ENCODE measurements around the gene PPARG. TPM values are rescaled to one million over a fixed set of nuclear protein-coding genes. Genes with fewer than 3 reads are reported as not detected.
"Not testable (repeated sequence)": the region's sequence is repeated elsewhere in the genome, so short reads cannot be mapped to it uniquely, and the experiment has no call there.

Gene PPARG
- total RNA-seq, 1 experiment from 2014 or later, result 7.1 TPM

GRCh38 chr3:12467746-12468145 lies 178.9 kb downstream of the PPARG start:
- no peaks in the 10 kb centered on the region for H3K9me3 Mint-ChIP-seq (ENCODE audit: unreplicated experiment)
- BruUV-seq (replicated peaks), result no TSS peak
- ChIA-PET CTCF (interaction anchor here (0.6 to 1.3 kb wide), 3 partner anchors 10 to 12 kb away, joined by 3 to 4 read pairs (median 4); no protein-coding TSS in a partner anchor), POLR2A (no interaction called here)
- DNase-seq (ENCODE audit: unreplicated experiment), result no peak
- H3K4me1 Mint-ChIP-seq (ENCODE audit: insufficient read depth, unreplicated experiment), result peaks cover 11% of the 10 kb centered on the region
- H3K4me3 Mint-ChIP-seq (ENCODE audit: unreplicated experiment), result no peak overlapping the region
- H3K27me3 Mint-ChIP-seq (ENCODE audit: insufficient read depth, unreplicated experiment), result no peaks in the 10 kb centered on the region
- H3K36me3 Mint-ChIP-seq (ENCODE audit: insufficient read depth, unreplicated experiment), result no peaks in the 10 kb centered on the region
- intact Hi-C loops (cut with micrococcal nuclease), result no loop called here
- TF ChIP-seq CTCF (IDR thresholded peaks at IDR 0.05; ENCODE audit: unreplicated experiment), result no peak
- no peak overlapping the region for H3K27ac Mint-ChIP-seq (ENCODE audit: low read depth, unreplicated experiment)

DNA sequence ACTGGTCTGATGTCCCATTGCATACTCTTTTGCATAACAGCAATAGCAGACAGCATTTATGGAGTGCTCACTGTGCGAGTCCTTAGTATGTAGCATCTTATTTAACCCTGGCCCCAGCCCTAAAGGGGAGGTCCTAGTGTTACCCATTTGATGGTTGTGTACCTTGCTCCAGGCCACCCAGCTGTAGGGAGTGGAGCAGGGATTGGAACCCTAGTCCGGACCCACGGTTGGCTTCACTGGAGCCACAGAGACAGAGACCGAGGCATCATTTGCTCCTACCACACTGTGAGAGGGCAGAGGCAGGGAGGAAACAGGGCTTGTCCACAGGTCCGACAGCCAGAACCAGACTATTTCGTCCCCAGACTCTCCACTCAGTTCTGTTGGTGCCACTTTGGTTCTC lies 179.4 kb downstream of the PPARG start:
- BruUV-seq (replicated peaks), result no TSS peak
- Mint-ChIP-seq H3K27me3 (ENCODE audit: insufficient read depth, unreplicated experiment) (no peaks in the 10 kb centered on the region), H3K36me3 (ENCODE audit: insufficient read depth, unreplicated experiment) (no peaks in the 10 kb centered on the region), H3K4me3 (ENCODE audit: unreplicated experiment) (no peak overlapping the region), H3K4me1 (ENCODE audit: insufficient read depth, unreplicated experiment) (peaks cover 11% of the 10 kb centered on the region), H3K27ac (ENCODE audit: low read depth, unreplicated experiment) (no peak overlapping the region), H3K9me3 (ENCODE audit: unreplicated experiment) (no peaks in the 10 kb centered on the region)
- CTCF ChIA-PET, result interaction anchor here (0.5 to 1.3 kb wide), 5 partner anchors 11 to 1189 kb away, joined by 3 to 4 read pairs (median 4); no protein-coding TSS in a partner anchor
- intact Hi-C loops (cut with micrococcal nuclease), result no loop called here
- POLR2A ChIA-PET, result no interaction called here
- TF ChIP-seq CTCF (IDR thresholded peaks at IDR 0.05; ENCODE audit: unreplicated experiment), result no peak
- DNase-seq (ENCODE audit: unreplicated experiment), result no peak

DNA sequence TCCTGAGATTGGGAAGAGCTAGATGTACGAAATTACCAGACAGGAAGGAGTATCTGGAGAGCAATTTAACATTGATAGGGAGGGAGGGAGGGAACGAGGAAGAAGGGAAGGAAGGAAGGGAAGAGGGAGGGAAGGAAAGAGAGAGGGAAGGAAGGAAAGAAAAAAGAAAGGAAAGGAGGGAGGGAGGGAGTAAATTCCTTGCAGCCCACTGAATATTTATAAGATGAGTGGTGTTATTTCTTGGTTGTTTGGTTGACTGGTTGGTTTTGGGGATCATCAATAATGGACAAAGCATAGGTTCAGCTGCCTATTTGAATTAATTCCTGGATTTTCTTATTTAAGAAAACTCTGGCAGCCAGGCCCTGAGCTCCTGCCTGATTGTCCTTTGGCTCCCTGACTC lies 179.9 kb downstream of the PPARG start:
- H3K4me1 Mint-ChIP-seq (ENCODE audit: insufficient read depth, unreplicated experiment), result peaks cover 11% of the 10 kb centered on the region
- DNase-seq (ENCODE audit: unreplicated experiment), result no peak
- no peak overlapping the region for H3K4me3 Mint-ChIP-seq (ENCODE audit: unreplicated experiment)
- BruUV-seq (replicated peaks), result no TSS peak
- no peaks in the 10 kb centered on the region for H3K27me3 Mint-ChIP-seq (ENCODE audit: insufficient read depth, unreplicated experiment)
- intact Hi-C loops (cut with micrococcal nuclease), result no loop called here
- CTCF ChIA-PET, result interaction anchor here (0.5 to 1.3 kb wide), 6 partner anchors 11 to 1189 kb away, joined by 3 to 4 read pairs (median 4); no protein-coding TSS in a partner anchor
- POLR2A ChIA-PET, result interaction anchor here (0.6 kb wide), 1 partner anchor 136 kb away, joined by 3 read pairs; no protein-coding TSS in a partner anchor
- no peak overlapping the region for H3K27ac Mint-ChIP-seq (ENCODE audit: low read depth, unreplicated experiment)
- H3K9me3 Mint-ChIP-seq (ENCODE audit: unreplicated experiment), result no peaks in the 10 kb centered on the region
- TF ChIP-seq CTCF (IDR thresholded peaks at IDR 0.05; ENCODE audit: unreplicated experiment), result no peak
- no peaks in the 10 kb centered on the region for H3K36me3 Mint-ChIP-seq (ENCODE audit: insufficient read depth, unreplicated experiment)

DNA sequence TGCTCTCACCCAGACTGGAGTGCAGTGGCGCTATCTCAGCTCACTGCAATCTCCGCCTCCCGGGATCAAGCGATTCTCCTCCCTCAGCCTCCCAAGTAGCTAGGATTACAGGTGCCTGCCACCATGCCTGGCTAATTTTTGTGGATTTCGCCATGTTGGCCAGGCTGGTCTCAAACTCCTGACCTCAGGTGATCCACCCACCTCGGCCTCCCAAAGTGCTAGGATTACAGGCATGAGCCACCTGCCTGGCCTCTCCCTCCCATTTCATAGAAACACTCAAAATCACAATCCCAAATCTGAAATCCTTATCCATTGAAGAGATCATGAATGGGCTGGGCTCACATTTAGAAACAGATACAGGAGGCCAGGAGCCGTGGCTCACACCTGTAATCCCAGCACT lies 180.4 kb downstream of the PPARG start:
- H3K36me3 Mint-ChIP-seq (ENCODE audit: insufficient read depth, unreplicated experiment); H3K9me3 Mint-ChIP-seq (ENCODE audit: unreplicated experiment); intact Hi-C loops (cut with micrococcal nuclease); H3K27ac Mint-ChIP-seq (ENCODE audit: low read depth, unreplicated experiment); BruUV-seq (replicated peaks); H3K27me3 Mint-ChIP-seq (ENCODE audit: insufficient read depth, unreplicated experiment); DNase-seq (ENCODE audit: unreplicated experiment); H3K4me3 Mint-ChIP-seq (ENCODE audit: unreplicated experiment): not testable (repeated sequence)
- POLR2A ChIA-PET, result interaction anchor here (0.6 kb wide), 1 partner anchor 137 kb away, joined by 3 read pairs; no protein-coding TSS in a partner anchor
- H3K4me1 Mint-ChIP-seq (ENCODE audit: insufficient read depth, unreplicated experiment), result peaks cover 11% of the 10 kb centered on the region
- CTCF ChIA-PET, result interaction anchor here (0.6 to 3.5 kb wide), 8 partner anchors 10 to 996 kb away, joined by 3 to 19 read pairs (median 4); no protein-coding TSS in a partner anchor

All from MCF 10A (cell line).